H1 (cell line): ENCODE measurements around the gene ZC4H2.
"Not testable (repeated sequence)": the region's sequence is repeated elsewhere in the genome, so short reads cannot be mapped to it uniquely, and the experiment has no call there.

Experiments used
- BRCA1 ChIP-seq: IDR thresholded peaks from 2 replicates; pipeline ENCODE4 v1.6.1; 2012; ENCODE audit warnings: low read depth, low read length, improper control_type of control experiment
- EGR1 ChIP-seq: IDR thresholded peaks from 2 replicates; pipeline ENCODE4 v1.6.1; 2011; ENCODE audit warnings: low read depth, low read length, borderline replicate concordance
- EZH2 ChIP-seq: fragments of 200-600 bp; sonication (generic); IDR thresholded peaks from 2 replicates; pipeline ENCODE4 v1.7.1; 2012; ENCODE audit warnings: low read depth, mild to moderate bottlenecking, moderate library complexity, low read length, inconsistent platforms; ENCODE audit not compliant: severe bottlenecking
- KDM1A ChIP-seq: fragments of 200-600, 300-600 bp; sonication (generic); IDR thresholded peaks from 2 replicates; pipeline ENCODE4 v1.7.1; 2016; ENCODE audit warnings: mild to moderate bottlenecking, low read length, borderline replicate concordance
- POLR2A ChIP-seq, 2 experiments: IDR thresholded peaks; 1 replicate in 1 of 2; 2 replicates in 1 of 2; pipeline ENCODE4 v1.6.1; 2011; ENCODE audit warnings: low read depth in 2 of 2, low read length in 2 of 2, mild to moderate bottlenecking in 2 of 2; ENCODE audit errors: control extremely low read depth in 1 of 2
- RFX5 ChIP-seq: IDR thresholded peaks from 2 replicates; pipeline ENCODE4 v1.6.1; 2011; ENCODE audit warnings: low read depth, low read length, improper control_type of control experiment, borderline replicate concordance
- SRF ChIP-seq: IDR thresholded peaks from 2 replicates; pipeline ENCODE4 v1.6.1; 2011; ENCODE audit warnings: mild to moderate bottlenecking, low read depth, low read length, moderate library complexity
- TEAD4 ChIP-seq: IDR thresholded peaks from 2 replicates; pipeline ENCODE4 v1.6.1; 2012; ENCODE audit warnings: low read depth, low read length, inconsistent platforms, mixed read lengths
- TF ChIP-seq, protein P1 (sequence below), 3 experiments: IDR thresholded peaks; 1 replicate in 2 of 3; 2 replicates in 1 of 3; pipeline versions ENCODE4 v1.5.1 to v1.6.1; 2011; ENCODE audit warnings: low read length in 3 of 3, mild to moderate bottlenecking in 3 of 3, inconsistent platforms in 2 of 3, low read depth in 1 of 3, moderate library complexity in 1 of 3; ENCODE audit not compliant: insufficient read depth in 1 of 3; ENCODE audit errors: control extremely low read depth in 1 of 3
- TF ChIP-seq, protein P2 (sequence below): IDR thresholded peaks from 2 replicates; pipeline ENCODE4 v1.6.1; 2012; ENCODE audit warnings: inconsistent platforms

DNA sequence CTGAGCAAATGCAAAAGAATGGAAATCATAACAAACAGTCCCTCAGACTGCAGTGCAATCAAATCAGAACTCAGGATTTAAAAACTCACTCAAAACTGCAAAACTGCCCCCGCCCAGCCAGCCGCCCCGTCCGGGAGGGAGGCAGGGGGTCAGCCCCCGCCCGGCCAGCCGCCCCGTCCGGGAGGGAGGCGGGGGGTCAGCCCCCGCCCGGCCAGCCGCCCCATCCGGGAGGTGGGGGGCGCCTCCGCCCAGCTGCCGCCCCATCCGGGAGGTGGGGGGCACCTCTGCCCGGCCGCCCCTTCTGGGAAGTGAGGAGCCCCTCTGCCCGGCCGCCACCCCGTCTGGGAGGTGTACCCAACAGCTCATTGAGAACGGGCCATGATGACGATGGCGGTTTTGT, 26.0 kb upstream of the ZC4H2 start:
- TF ChIP-seq, protein P1, sequence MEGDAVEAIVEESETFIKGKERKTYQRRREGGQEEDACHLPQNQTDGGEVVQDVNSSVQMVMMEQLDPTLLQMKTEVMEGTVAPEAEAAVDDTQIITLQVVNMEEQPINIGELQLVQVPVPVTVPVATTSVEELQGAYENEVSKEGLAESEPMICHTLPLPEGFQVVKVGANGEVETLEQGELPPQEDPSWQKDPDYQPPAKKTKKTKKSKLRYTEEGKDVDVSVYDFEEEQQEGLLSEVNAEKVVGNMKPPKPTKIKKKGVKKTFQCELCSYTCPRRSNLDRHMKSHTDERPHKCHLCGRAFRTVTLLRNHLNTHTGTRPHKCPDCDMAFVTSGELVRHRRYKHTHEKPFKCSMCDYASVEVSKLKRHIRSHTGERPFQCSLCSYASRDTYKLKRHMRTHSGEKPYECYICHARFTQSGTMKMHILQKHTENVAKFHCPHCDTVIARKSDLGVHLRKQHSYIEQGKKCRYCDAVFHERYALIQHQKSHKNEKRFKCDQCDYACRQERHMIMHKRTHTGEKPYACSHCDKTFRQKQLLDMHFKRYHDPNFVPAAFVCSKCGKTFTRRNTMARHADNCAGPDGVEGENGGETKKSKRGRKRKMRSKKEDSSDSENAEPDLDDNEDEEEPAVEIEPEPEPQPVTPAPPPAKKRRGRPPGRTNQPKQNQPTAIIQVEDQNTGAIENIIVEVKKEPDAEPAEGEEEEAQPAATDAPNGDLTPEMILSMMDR (IDR thresholded peaks at IDR 0.05; ENCODE audit: control extremely low read depth in 1 of 3, insufficient read depth in 1 of 3, low read depth in 1 of 3, low read length in 3 of 3) = not testable (repeated sequence)
- not testable (repeated sequence) for TF ChIP-seq SRF; BRCA1; EZH2; EGR1; KDM1A; POLR2A (IDR thresholded peaks at IDR 0.05; ENCODE audit: control extremely low read depth in 1 of 2, low read depth in 2 of 2, low read length in 2 of 2); TEAD4; RFX5
- TF ChIP-seq, protein P2, sequence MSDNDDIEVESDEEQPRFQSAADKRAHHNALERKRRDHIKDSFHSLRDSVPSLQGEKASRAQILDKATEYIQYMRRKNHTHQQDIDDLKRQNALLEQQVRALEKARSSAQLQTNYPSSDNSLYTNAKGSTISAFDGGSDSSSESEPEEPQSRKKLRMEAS = not testable (repeated sequence)
